HEK293 (cell line): Measurements from ENCODE around the gene SLC25A41.

ENCODE experiments used
- BCL11A ChIP-seq: fragments of 450-650 bp; formaldehyde crosslinking; IDR thresholded peaks from 2 replicates; pipeline ENCODE4 v1.5.1; 2016; ENCODE audit warnings: low read depth, missing biosample characterization, missing genetic modification characterization
- CTCF ChIP-seq: fragments of 450-650 bp; formaldehyde crosslinking; IDR thresholded peaks from 2 replicates; pipeline ENCODE4 v1.5.1; 2016; ENCODE audit warnings: missing biosample characterization, missing genetic modification characterization
- REST ChIP-seq: fragments of 450-650 bp; formaldehyde crosslinking; IDR thresholded peaks from 2 replicates; pipeline ENCODE4 v1.5.1; 2016; ENCODE audit warnings: missing biosample characterization, missing genetic modification characterization
- ZBTB21 ChIP-seq: fragments of 450-650 bp; formaldehyde crosslinking; IDR thresholded peaks from 2 replicates; pipeline ENCODE4 v1.5.1; 2017; ENCODE audit warnings: missing biosample characterization, missing genetic modification characterization
- ZNF138 ChIP-seq: fragments of 450-650 bp; formaldehyde crosslinking; IDR thresholded peaks from 2 replicates; pipeline ENCODE4 v1.5.1; 2016; ENCODE audit warnings: missing biosample characterization, missing genetic modification characterization, borderline replicate concordance
- ZNF645 ChIP-seq: fragments of 450-650 bp; formaldehyde crosslinking; IDR thresholded peaks from 2 replicates; pipeline ENCODE4; 2016; ENCODE audit warnings: missing biosample characterization, missing genetic modification characterization

GRCh38 chr19:6418562-6418932, 15.0 kb downstream of the SLC25A41 start:
- TF ChIP-seq BCL11A, result no peak
- no peak for TF ChIP-seq ZNF645
- no peak for TF ChIP-seq CTCF
- no peak for TF ChIP-seq ZBTB21 (tag by site-specific recombination)
- TF ChIP-seq ZNF138, result no peak
- TF ChIP-seq REST (tag by site-specific recombination), result no peak
